ACC112 (cell line): ENCODE results near the gene CLMP.
"Not testable (repeated sequence)": the region's sequence is repeated elsewhere in the genome, so short reads cannot be mapped to it uniquely, and the experiment has no call there.

ENCODE experiments used
- H2AFZ ChIP-seq: fragments of 200-600 bp; sonication (generic); one replicate; pipeline ENCODE4 v1.6.0; 2017; ENCODE audit warnings: antibody characterized with exemption, low read length; ENCODE audit not compliant: unreplicated experiment
- H3K27ac ChIP-seq: fragments of 200-600 bp; sonication (generic); 2 replicates; pipeline ENCODE4 v1.5.1; 2014; ENCODE audit warnings: low read depth, mild to moderate bottlenecking, antibody characterized with exemption, low read length, moderate library complexity
- H3K27me3 ChIP-seq: fragments of 200-600 bp; sonication (generic); 2 replicates; pipeline ENCODE4 v1.6.1; 2014; ENCODE audit warnings: mild to moderate bottlenecking, antibody characterized with exemption, low read length, moderate library complexity, mixed read lengths; ENCODE audit not compliant: insufficient read depth
- H3K36me3 ChIP-seq: fragments of 200-600 bp; sonication (generic); 2 replicates; pipeline ENCODE4 v1.6.1; 2016; ENCODE audit warnings: mild to moderate bottlenecking, antibody characterized with exemption, low read length, moderate library complexity, mixed read lengths; ENCODE audit not compliant: insufficient read depth
- H3K4me1 ChIP-seq: fragments of 200-600 bp; sonication (generic); one replicate; pipeline ENCODE4 v1.6.1; 2016; ENCODE audit warnings: low read length, mixed read lengths; ENCODE audit not compliant: insufficient read depth, unreplicated experiment, control insufficient read depth
- H3K4me3 ChIP-seq: fragments of 200-600 bp; sonication (generic); 2 replicates; pipeline ENCODE4 v1.5.1; 2014; ENCODE audit warnings: mild to moderate bottlenecking, low read depth, low read length
- H3K79me2 ChIP-seq: fragments of 200-600 bp; sonication (generic); one replicate; pipeline ENCODE4 v1.6.0; 2016; ENCODE audit warnings: low read length; ENCODE audit not compliant: control insufficient read depth, unreplicated experiment, insufficient read depth

Gene CLMP

DNA sequence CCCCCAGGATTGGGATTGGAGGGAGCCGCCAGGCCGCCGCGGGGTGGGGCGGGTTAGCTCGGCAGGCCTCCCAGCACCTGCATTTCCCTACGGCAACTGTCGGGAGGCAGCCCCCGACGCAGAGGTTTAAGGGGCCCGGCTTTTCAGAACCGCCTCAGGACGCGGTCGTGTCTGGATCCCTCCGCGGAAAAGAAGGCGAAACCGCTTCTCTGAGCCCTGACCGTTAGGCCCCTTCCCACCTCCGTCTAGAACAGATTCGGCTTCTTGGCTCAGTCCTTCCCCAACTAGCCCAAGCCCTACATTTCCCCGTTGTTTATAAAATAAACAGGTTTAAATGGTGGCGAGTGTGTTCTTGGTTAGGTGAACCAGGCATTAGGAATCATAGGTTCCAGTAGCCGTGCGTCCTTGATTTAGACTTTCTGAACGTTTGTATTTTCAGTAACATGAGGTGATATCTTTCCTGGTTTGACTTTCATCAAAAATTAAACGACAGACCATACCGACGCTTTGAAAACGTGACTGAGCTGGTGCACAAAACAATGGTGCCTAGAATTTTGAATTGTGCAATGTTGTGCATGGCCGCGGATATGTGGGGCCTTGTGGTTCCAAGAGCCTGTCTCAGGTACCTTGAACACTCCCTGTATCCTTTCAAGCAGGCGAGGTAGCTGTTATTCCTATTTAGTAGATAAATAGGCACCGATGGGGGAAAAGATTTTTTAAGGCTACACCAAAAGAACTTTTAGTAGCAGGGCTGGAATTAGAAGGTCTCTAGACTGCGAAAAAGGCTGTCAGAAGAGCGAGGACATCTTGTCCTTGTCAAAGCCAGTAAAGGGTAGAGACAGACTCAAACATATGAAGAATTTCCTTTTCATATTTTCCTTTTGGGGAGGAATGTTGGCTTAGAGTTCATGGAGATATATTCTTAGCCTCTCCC lies 131.9 kb downstream of the CLMP start:
- H3K4me3 ChIP-seq, result peak overlapping the region; percentile 87
- peaks cover 33% of the 10 kb centered on the region for H3K4me1 ChIP-seq
- peaks cover 33% of the 10 kb centered on the region for H3K36me3 ChIP-seq
- H3K27ac ChIP-seq, result peak overlapping the region; percentile 99
- H3K27me3 ChIP-seq, result no peaks in the 10 kb centered on the region
- peaks cover 61% of the 10 kb centered on the region for H3K79me2 ChIP-seq
- peak overlapping the region; percentile 47 for H2AFZ ChIP-seq

GRCh38 chr11:123062158-123062891 lies 132.7 kb downstream of the CLMP start:
- H3K27me3 ChIP-seq, result no peaks in the 10 kb centered on the region
- peak overlapping the region; percentile 47 for H2AFZ ChIP-seq
- peaks cover 69% of the 10 kb centered on the region for H3K79me2 ChIP-seq

DNA sequence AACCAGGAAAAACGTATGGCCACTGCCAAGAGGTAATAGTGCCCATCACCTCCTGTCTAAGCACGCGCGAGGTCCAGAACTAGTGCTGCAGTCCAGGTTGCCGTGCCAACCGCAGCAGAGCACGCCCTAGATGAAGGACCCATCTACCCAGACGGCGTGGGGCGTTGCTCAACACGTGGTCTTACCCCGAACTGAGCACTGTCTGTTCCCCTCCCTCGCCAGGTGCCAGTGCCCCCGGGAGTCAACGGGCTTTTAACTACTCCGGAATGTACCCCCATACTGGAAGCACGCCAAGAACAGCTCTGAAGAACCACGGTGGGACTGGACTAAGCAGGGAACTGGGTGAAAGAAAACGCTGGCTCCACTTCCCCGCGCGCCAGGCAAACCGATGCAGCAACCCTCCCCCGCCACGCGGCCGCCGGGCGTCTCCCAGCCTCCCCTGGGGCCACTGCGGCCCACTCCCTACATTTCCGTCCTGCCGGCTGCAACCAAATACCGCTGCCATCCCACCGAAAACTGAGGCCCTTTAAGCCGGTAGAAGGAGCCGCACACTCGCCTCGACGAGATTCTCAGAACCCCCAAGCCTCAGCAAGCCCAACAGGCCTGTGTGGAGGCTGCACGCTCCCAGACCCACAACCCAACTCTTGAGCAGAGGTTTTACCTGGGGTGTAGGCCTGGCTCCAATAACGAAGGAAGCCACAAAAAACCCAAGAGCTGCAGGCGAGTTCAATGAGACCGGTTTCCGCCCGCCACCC lies 133.5 kb downstream of the CLMP start, which contains the start of gene HSPA8:
TSS of gene HSPA8 (minus strand) at position 734 of the 755 bp plus-strand sequence. CDS start 812 bp downstream, outside the sequence.
- Histone ChIP-seq H3K79me2 (peaks cover 75% of the 10 kb centered on the region), H3K4me1 (peaks cover 49% of the 10 kb centered on the region), H3K27me3 (no peaks in the 10 kb centered on the region), H3K36me3 (peaks cover 49% of the 10 kb centered on the region), H2AFZ (peak within 1 kb of the TSS; percentile 47), H3K27ac (peak within 1 kb of the TSS; percentile 99), H3K4me3 (peak within 1 kb of the TSS; percentile 87)

More at GRCh38 chr11:123062158-123062891, 132.7 kb downstream of the CLMP start:
- H3K4me1 ChIP-seq, result peaks cover 41% of the 10 kb centered on the region
- H3K27ac ChIP-seq, result peak overlapping the region; percentile 99
- peaks cover 42% of the 10 kb centered on the region for H3K36me3 ChIP-seq
- H3K4me3 ChIP-seq, result peak overlapping the region; percentile 87

DNA sequence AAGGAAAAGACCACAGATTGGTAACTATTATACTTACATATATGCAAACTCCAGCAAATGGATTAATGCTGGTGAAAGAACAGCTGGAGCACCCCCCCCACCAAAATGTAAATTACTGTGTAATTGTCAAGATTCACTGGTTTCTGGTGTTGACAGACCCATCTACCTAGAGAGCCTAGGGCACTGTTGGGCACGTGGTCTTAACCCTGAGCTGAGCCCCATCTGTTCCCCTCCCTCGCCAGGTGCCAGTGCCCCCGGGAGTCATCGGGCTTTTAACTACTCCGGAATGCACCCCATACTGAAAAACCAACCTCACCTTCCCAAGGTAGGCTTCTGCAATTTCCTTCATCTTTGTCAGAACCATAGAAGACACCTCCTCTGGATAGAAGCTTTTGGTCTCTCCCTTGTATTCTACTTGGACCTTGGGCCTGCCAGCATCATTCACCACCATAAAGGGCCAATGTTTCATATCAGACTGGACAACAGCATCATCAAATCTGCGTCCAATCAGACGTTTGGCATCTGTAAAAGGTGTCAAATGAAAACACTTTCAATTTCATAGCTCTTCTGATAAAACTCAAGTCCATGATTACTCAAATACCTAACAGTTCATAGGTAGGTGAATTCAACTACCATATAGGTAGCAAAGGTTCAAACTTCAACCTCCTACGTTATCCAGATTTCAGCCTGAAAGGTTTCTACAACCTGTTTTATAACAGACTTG lies 134.6 kb downstream of the CLMP start:
- H3K4me1 ChIP-seq, result peaks cover 46% of the 10 kb centered on the region

DNA sequence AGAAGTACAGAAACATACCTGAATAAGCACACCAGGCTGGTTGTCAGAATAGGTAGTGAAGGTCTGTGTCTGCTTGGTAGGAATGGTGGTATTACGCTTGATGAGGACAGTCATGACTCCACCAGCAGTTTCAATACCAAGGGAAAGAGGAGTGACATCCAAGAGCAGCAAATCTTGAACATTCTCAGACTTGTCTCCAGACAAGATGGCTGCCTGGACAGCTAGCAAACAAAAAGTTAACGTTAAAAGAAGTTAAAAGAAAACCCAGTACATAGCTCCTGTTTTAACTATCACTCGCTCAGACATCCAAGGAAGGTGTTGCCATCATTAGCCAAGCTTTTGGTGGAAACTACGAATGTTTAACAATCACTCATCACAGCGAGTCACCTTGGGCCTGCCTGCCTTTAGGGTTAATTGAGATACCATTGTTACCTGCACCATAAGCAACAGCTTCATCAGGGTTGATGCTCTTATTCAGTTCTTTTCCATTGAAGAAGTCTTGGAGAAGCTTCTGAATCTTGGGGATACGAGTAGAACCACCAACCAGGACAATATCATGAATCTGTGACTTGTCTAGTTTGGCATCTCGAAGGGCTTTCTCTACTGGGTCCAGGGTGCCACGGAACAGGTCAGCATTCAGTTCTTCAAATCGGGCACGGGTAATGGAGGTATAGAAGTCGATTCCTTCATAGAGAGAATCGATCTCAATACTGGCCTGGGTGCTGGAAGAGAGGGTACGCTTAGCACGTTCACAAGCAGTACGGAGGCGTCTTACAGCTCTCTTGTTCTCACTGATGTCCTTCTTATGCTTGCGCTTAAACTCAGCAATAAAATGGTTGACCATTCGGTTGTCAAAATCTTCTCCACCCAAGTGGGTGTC lies 135.8 kb downstream of the CLMP start:
- Histone ChIP-seq H3K4me1 (peaks cover 37% of the 10 kb centered on the region), H3K79me2 (peaks cover 69% of the 10 kb centered on the region), H3K36me3 (peaks cover 66% of the 10 kb centered on the region), H3K27ac (peak overlapping the region; percentile 22), H3K4me3 (peak overlapping the region; percentile 87)
- H2AFZ ChIP-seq, H3K27me3 ChIP-seq: not testable (repeated sequence)

More for the DNA sequence above, 134.6 kb downstream of the CLMP start:
- Histone ChIP-seq H2AFZ (no peak overlapping the region), H3K27me3 (no peaks in the 10 kb centered on the region), H3K4me3 (peak overlapping the region; percentile 87), H3K27ac (peak overlapping the region; percentile 71), H3K36me3 (peaks cover 61% of the 10 kb centered on the region), H3K79me2 (peaks cover 75% of the 10 kb centered on the region)

DNA sequence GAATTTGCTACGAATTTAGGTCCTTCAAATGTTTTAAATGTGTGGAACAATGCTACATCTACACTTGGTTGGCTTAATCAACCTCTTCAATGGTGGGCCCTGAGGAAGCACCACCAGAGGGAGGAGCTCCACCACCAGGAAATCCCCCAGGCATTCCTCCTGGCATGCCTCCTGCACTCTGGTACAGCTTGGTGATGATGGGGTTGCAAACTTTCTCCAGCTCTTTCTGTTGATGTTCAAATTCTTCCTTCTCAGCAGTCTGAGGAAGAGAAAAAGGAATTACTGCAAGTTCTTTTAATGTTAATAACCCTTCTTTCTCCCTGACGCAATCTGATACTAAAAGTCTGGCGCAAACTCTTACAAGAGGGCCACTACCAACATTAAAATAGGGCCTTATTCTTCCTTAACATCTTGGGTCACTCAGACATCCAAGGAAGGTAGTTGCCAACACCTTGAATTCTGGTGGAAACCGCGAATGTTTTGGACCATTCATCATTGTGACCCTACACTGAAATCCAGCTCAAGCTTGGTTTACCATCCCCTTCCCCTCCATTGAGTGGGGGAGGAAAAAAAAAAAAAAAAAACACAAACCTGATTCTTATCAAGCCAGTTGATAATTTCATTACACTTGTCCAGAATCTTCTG lies 137.3 kb downstream of the CLMP start:
- H3K36me3 ChIP-seq, result peaks cover 66% of the 10 kb centered on the region
- no peak overlapping the region for H2AFZ ChIP-seq
- H3K4me1 ChIP-seq, result peaks cover 28% of the 10 kb centered on the region
- H3K79me2 ChIP-seq, result peaks cover 54% of the 10 kb centered on the region
- H3K27ac ChIP-seq, result peak overlapping the region; percentile 44; the same call in 1 of the 2 replicates
- H3K4me3 ChIP-seq, result peak overlapping the region; percentile 87
- no peaks in the 10 kb centered on the region for H3K27me3 ChIP-seq

DNA sequence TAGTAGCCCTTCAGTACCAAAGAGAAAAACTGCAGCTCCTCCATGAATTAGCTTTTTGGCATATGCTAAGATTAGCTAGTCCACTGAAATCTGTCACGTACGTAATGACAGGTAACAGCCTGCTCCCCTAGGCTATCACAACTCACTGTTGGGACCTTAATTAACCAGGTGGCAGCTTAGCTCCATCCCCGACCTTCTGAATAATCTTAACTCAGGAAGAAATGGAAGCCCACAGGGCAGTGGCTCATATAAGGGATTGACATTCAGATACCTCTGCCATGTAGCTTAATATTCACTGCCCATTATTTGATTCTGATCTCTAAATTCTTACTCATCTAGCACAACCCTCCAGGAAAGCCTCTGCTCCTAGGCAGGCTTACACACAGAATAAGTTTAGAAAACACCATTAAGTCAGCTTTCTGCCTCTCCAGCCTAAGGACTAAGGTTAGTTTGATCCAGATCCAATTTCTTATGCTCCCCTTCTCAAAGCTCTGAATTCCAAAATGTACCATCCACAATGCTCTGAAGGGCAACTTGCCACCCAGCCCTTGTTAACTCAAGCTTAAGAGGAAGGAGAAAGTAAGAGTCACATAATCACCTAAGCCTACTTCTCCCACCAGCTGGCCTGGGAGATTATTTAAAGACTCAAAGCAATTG lies 138.1 kb downstream of the CLMP start:
- H3K79me2 ChIP-seq, result peaks cover 52% of the 10 kb centered on the region
- H3K4me1 ChIP-seq, result peaks cover 28% of the 10 kb centered on the region
- no peak overlapping the region for H2AFZ ChIP-seq
- peak overlapping the region; percentile 87 for H3K4me3 ChIP-seq
- H3K27me3 ChIP-seq, result no peaks in the 10 kb centered on the region
- peaks cover 66% of the 10 kb centered on the region for H3K36me3 ChIP-seq
- peak overlapping the region; percentile 44 for H3K27ac ChIP-seq

GRCh38 chr11:123055191-123055901 lies 139.7 kb downstream of the CLMP start:
- Histone ChIP-seq H3K79me2 (peaks cover 35% of the 10 kb centered on the region), H3K27me3 (no peaks in the 10 kb centered on the region), H3K4me3 (no peak overlapping the region), H3K4me1 (peaks cover 28% of the 10 kb centered on the region), H3K27ac (peak overlapping the region; percentile 24; the same call in 1 of the 2 replicates), H2AFZ (no peak overlapping the region), H3K36me3 (peaks cover 54% of the 10 kb centered on the region)
